Stimulated activated CD4-positive, alpha-beta T cell treated with anti-CD3 and anti-CD28 coated beads, Interleukin-4, amount 100 ng/mL, for 24 hours (primary cell): ENCODE measurements around the gene HTR7.

Source experiments
- DNase-seq: peaks from one replicate; pipeline ENCODE4 v3.0.0-alpha.2; 2020

The HTR7 gene

DNA sequence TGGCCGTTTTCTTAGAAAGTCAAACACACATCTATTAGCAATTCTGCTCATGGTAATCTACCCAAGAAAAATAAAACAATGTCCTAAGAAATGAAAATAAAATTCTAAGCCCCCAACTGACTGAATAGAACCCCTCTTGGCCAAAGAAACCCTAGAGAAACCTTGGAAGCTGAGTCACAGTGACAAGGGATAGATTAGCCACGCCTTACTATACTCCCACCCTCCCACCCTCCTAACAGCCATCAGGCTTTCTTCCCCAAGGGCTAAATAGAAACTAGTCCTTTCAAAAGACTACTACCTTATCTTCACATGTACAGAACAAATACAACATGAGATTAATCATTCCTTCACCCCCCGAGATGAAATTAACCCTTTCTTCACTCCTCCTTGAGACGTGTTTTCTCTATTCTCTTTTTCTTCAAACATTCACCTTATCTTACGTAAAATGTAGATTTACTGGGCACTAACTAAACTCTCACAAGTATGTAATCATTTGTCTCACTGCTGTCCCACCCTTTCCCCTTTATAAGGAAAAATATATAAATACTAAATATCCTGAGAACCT is 57.5 kb downstream of the HTR7 start:
- DNase-seq, result no peak

GRCh38 chr10:90799172-90799571 is 58.7 kb downstream of the HTR7 start:
- DNase-seq, result no peak

DNA sequence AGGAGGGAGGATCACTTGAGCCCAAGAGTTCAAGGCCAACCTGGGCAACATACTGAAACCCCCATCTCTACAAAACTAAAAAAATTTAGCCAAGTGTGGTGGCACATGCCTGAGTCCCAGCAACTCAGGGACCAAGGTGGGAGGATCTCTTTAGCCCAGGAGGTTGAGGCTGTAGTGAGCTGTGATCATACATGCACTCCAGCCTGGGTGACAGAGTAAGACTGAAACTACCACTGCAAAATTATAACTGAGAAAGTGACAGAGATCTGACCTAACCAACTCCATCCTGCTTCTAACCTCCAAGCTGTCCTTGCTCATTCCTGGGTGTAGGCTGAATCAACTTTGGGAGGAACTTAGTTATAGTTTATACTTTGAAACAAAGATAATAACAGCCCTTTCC is 59.4 kb downstream of the HTR7 start:
- DNase-seq, result no peak

DNA sequence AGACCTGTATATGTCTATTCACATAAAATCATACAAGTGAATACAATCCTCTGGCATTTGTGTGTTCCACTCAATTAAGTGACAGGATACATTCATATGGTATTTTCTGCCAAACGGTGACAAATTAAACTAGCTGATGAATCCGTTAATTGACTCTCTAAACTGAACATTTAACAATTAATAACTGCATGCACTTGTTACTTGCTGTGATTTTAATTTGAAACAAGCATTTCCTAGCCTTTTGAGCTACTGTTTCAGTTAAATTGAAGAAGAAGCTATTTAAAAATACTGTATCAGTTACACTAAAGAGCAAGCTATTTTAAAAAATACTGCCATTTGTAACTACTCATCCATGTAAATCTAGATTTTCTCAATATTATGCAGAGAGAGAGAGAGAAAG is 67.4 kb downstream of the HTR7 start:
- no peak for DNase-seq

- no peak for DNase-seq
Observed at GRCh38 chr10:90788968-90789367, 68.9 kb downstream of the HTR7 start.

GRCh38 chr10:90788199-90788491 is 69.7 kb downstream of the HTR7 start:
- no peak for DNase-seq

- peak; percentile 25 for DNase-seq
Observed at GRCh38 chr10:90787393-90788198, 70.2 kb downstream of the HTR7 start.

DNA sequence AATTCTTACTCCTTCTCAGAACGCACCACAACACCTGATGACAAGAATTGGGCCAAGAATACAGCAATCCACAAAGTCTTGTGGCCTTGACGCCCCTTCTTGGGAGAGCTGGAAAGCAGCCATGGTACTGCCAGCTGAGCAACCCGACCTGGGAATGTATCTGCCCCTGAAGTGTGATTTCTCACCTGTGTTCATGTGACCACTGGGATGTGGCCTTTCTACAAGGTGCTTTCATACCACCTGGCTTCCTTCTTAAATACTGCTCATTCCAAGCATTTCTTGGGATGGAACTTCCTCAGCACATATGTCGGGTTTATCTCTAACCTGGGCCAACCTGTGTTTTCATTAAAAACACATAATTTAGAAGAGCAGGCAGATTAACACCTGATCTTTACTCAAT is 72.1 kb downstream of the HTR7 start:
- DNase-seq, result no peak

GRCh38 chr10:90784771-90785170 is 73.1 kb downstream of the HTR7 start:
- DNase-seq, result no peak

DNA sequence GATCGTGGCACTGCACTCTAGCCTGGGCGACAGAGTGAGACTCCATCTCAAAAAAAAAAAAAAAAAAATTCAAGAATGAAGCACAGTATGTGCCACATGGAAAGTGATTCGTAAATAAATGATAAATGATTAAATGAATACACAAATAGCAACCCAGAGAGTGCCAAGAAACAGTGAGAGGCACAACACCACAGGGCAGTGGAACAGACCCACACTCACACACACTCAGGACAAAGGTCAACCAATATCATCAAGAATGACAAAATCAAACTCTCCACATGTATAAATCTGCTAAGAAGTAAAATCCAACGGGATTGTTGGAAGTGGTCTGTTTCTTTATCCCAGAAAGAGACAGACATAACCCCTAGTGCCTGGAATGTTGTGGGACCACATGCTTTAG is 77.4 kb downstream of the HTR7 start:
- no peak for DNase-seq

DNA sequence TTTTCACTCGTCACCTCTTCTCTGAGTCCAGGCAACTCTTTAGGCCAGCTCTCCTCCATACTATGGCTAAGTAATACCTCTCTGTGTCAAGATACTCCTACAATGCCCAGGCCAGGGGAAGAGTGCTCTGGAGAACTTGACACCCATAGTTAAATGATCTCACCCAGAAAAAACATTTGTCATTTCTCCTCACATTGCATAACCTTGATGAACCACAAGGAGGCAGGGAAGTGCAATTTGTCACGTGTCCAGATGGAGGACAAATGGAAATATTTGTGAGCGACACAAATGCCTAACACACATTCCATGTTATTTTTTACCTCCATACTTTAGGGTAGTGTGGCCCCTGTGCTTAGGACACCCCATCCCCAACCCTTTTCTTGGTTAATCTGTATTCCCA is 78.3 kb downstream of the HTR7 start:
- DNase-seq, result no peak

GRCh38 chr10:90777621-90778020 is 80.2 kb downstream of the HTR7 start:
- DNase-seq, result no peak

GRCh38 chr10:90775351-90776028 is 82.3 kb downstream of the HTR7 start:
- no peak for DNase-seq

GRCh38 chr10:90769946-90770841 is 87.6 kb downstream of the HTR7 start:
- DNase-seq, result no peak

GRCh38 chr10:90751107-90751997 is 106.5 kb downstream of the HTR7 start:
- DNase-seq, result peak; percentile 40

- DNase-seq, result no peak
Observed at GRCh38 chr10:90746829-90747228, 111.0 kb downstream of the HTR7 start.

- DNase-seq, result no peak
Observed at GRCh38 chr10:90745565-90745964, 112.3 kb downstream of the HTR7 start.

- no peak for DNase-seq
Observed at GRCh38 chr10:90743291-90743690, 114.5 kb downstream of the HTR7 start.

GRCh38 chr10:90741926-90742565 is 115.8 kb downstream of the HTR7 start:
- no peak for DNase-seq

GRCh38 chr10:90740265-90740664 is 117.6 kb downstream of the HTR7 start:
- DNase-seq, result no peak

DNA sequence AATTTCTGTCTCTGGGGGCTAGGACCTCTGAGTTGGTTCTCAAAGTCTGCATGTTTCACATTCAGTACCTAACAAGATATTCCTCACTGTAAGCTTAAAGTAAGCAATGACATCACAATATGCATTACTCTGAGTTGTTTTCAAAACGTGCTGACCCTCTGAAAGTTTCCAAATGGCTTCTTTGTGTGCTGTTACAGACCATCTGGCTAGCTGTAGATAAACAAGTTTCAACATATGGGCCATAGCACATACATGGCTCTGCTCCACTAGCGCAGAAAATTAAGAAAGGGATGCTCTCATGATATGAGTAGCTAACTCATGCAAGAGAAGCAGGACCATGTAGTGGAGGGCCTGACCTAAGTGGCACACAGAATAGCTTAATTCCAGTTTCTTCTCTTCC is 119.0 kb downstream of the HTR7 start:
- no peak for DNase-seq

- no peak for DNase-seq
Observed at GRCh38 chr10:90734415-90734814, 123.4 kb downstream of the HTR7 start.
